Measurements from ENCODE around the gene C15orf62.
A peak's percentile ranks its signal among the peaks of the same experiment; 100 is the strongest.

C15orf62 gene

DNA sequence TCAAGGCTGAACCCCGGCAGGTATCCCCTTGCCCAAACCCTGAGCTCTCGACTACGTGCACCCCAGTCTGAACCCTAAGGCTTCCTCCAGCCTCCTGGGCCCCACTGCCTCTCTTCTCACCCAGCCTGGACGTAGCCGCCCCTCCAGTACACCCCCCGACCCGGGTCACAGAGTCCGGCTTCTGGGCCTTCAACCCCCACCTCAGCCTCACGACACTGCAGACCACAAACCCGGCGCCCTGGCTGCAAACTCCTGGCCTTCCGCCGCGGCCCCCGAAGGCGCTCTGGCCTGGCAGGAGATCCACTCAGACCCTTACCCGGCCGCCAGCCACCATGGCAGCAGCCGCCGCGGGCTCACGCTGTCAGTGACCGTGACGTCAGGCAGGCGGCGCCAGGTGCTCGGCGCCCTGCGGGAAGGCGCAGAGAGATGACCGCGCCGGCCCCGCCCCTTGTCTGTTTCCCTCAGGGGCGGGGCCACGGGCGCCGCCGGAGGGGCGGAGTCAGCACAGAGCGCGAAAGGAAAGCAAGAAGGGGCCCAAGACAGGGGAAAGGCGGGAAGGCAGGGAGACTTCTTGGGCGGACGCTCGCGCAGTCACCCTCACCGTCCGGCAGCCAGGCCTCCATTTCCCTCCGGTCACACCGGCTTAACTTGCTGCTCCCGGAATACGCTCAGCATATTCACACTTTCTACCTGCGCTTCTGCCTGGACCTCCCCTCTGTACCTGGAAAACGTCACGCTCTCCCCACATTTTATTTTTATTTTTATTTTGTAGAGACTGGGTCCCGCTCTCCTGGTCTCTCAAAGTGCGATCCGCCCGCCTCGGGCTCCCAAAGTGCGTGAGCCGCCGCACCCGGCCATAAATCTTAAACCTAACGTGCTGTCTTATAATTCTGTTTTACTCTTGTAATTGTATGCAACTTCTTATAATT is 14.6 kb upstream of the C15orf62 start, which contains the start of gene RMDN3:
Gene RMDN3 (minus strand): TSS at position 372 of the 929 bp plus-strand sequence. CDS start 471 bp downstream, outside the sequence.
- 8 to 9% methylated on average over 66 of the region's 66 CpGs for WGBS, 2 experiments

DNA sequence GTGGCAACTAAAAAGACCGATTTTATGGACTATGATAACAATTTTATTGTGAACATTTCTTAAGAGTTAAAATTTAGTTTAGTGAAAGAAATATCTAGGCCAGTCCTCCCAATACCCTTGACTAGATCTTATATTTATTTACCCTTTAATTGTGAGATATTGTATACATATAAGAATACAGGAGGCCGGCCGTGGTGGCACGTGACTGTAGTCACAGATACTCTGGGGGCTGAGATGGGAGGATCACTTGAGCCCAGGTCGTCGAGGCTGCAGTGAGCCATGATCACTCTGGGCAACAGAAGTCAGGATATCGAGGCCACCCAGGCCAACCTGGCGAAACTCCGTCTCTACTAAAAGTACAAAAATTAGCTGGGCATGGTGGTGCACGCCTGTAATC is 14.0 kb upstream of the C15orf62 start:
- 91% methylated on average over 9 to 10 of the region's 10 CpGs for WGBS, 2 experiments
- H3K4me3 ChIP-seq (ENCODE audit: insufficient read depth, low read depth, low read length) = peak overlapping the region; percentile 95
- no peaks in the 10 kb centered on the region for H3K4me1 ChIP-seq (ENCODE audit: control insufficient read depth, insufficient read depth, low read length)
- H3K27me3 ChIP-seq (ENCODE audit: control insufficient read depth, insufficient read depth, low read length, poor library complexity, severe bottlenecking) = no peaks in the 10 kb centered on the region
- H3K9me3 ChIP-seq (ENCODE audit: control insufficient read depth, low read length) = no peaks in the 10 kb centered on the region
- H3K27ac ChIP-seq (ENCODE audit: insufficient read depth, low read depth, low read length, poor library complexity, severe bottlenecking) = no peak overlapping the region
- no peaks in the 10 kb centered on the region for H3K36me3 ChIP-seq (ENCODE audit: control insufficient read depth, insufficient read depth, low read length)

More for the DNA sequence above, 14.6 kb upstream of the C15orf62 start, which contains the start of gene RMDN3:
- H3K4me3 ChIP-seq (ENCODE audit: insufficient read depth, low read depth, low read length) = peak within 1 kb of the TSS; percentile 95
- H3K27ac ChIP-seq (ENCODE audit: insufficient read depth, low read depth, low read length, poor library complexity, severe bottlenecking) = peak within 1 kb of the TSS; percentile 79
- H3K9me3 ChIP-seq (ENCODE audit: control insufficient read depth, low read length) = no peaks in the 10 kb centered on the region
- H3K4me1 ChIP-seq (ENCODE audit: control insufficient read depth, insufficient read depth, low read length) = no peaks in the 10 kb centered on the region
- no peaks in the 10 kb centered on the region for H3K36me3 ChIP-seq (ENCODE audit: control insufficient read depth, insufficient read depth, low read length)
- no peaks in the 10 kb centered on the region for H3K27me3 ChIP-seq (ENCODE audit: control insufficient read depth, insufficient read depth, low read length, poor library complexity, severe bottlenecking)

DNA sequence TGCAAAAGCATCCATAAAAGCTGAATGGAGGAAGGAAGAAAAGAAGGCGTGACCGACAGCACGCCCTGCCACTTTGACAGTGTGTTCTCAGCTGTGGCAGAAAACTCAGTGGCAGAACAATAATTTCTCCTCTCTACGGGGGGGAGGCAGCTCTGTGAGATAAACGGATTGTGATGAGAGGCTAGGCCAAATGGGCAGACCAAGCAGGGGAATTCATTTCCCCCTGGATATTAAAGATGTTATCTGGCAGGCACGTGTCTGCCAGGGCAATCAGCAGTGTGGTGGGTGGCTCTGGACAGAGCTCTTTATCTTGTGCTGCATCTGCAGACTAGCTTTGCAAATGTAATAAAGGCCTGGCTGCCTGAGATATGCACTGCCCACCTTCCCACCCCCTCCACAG is 12.8 kb upstream of the C15orf62 start:
- Histone ChIP-seq H3K27ac (ENCODE audit: insufficient read depth, low read depth, low read length, poor library complexity, severe bottlenecking) (no peak overlapping the region), H3K4me3 (ENCODE audit: insufficient read depth, low read depth, low read length) (no peak overlapping the region)
- 91 to 93% methylated on average over 6 of the region's 6 CpGs for WGBS, 2 experiments

DNA sequence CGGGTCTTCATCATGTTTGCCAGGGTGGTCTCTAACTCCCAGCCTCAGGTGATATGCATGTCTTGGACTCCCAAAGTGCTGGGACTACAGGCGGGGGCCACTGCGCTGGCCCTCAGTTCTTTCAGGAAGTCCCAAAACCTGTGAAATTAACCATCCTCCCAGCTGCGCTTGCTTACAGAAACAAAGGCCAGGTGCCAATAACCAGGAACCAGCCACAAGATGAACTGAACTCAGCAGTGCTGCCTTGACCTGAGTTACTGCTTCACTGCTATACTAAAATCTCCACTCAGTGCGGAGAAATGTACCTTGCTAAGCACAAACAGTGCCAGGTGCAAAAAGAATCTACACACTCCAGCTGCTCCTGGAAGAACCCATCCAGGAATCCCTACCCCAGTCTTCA is 9.8 kb upstream of the C15orf62 start:
- H3K36me3 ChIP-seq (ENCODE audit: control insufficient read depth, insufficient read depth, low read length) = no peaks in the 10 kb centered on the region
- 95% methylated on average over 5 of the region's 5 CpGs for WGBS, 2 experiments

More for the DNA sequence above, 12.8 kb upstream of the C15orf62 start:
- Histone ChIP-seq H3K4me1 (ENCODE audit: control insufficient read depth, insufficient read depth, low read length) (no peaks in the 10 kb centered on the region), H3K36me3 (ENCODE audit: control insufficient read depth, insufficient read depth, low read length) (no peaks in the 10 kb centered on the region), H3K27me3 (ENCODE audit: control insufficient read depth, insufficient read depth, low read length, poor library complexity, severe bottlenecking) (no peaks in the 10 kb centered on the region), H3K9me3 (ENCODE audit: control insufficient read depth, low read length) (no peaks in the 10 kb centered on the region)

DNA sequence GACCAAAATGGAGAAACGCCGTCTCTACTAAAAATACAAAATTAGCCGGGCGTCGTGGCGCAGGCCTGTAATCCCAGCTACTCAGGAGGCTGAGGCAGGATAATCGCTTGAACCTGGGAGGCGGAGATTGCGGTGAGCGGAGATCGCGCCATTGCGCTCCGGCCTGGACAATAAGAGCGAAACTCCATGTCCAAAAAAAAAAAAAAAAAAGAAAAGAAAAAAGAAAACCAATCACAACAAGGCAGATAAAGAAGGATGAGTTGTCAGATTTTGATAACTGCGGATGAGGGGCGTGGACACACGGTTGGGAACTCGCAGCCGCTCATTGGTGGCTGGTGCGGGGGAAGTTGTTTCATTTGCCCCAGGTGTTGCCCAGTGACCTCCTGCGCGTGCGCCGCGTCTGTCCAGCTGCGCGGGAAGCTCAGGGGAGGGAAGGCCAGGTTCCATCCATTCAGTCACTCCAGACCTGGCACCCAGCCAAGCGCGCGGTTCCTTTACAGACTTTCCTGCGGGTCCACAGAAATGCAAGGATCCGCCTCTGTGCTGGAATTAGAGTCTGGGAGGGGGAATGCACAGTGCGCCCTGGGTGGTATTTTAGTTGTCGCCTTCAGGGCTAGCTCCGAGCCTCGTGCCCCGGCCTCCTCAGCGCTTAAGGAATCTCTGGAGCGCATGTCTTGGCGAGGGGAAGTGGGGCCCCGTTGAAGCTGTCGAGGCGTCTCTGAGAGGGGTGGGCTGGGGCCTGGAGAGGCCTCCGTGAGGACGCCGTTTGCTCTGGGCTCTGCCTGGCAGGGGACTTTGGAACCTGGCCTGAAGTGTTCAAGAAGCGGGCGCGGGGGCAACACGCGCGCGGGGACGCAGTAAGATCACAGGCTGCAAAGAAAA is 6.6 kb upstream of the C15orf62 start:
- peaks cover 30% of the 10 kb centered on the region for H3K27me3 ChIP-seq (ENCODE audit: control insufficient read depth, insufficient read depth, low read length, poor library complexity, severe bottlenecking)
- H3K36me3 ChIP-seq (ENCODE audit: control insufficient read depth, insufficient read depth, low read length) = no peaks in the 10 kb centered on the region
- WGBS, 2 experiments = 66% methylated on average over 55 of the region's 55 CpGs
- peaks cover 18% of the 10 kb centered on the region for H3K4me1 ChIP-seq (ENCODE audit: control insufficient read depth, insufficient read depth, low read length)
- no peak overlapping the region for H3K27ac ChIP-seq (ENCODE audit: insufficient read depth, low read depth, low read length, poor library complexity, severe bottlenecking)
- no peaks in the 10 kb centered on the region for H3K9me3 ChIP-seq (ENCODE audit: control insufficient read depth, low read length)
- H3K4me3 ChIP-seq (ENCODE audit: insufficient read depth, low read depth, low read length) = peak overlapping the region; percentile 47

More for the DNA sequence above, 9.8 kb upstream of the C15orf62 start:
- Histone ChIP-seq H3K27ac (ENCODE audit: insufficient read depth, low read depth, low read length, poor library complexity, severe bottlenecking) (no peak overlapping the region), H3K9me3 (ENCODE audit: control insufficient read depth, low read length) (no peaks in the 10 kb centered on the region), H3K4me3 (ENCODE audit: insufficient read depth, low read depth, low read length) (no peak overlapping the region), H3K27me3 (ENCODE audit: control insufficient read depth, insufficient read depth, low read length, poor library complexity, severe bottlenecking) (peaks cover 26% of the 10 kb centered on the region), H3K4me1 (ENCODE audit: control insufficient read depth, insufficient read depth, low read length) (peaks cover 3% of the 10 kb centered on the region)

DNA sequence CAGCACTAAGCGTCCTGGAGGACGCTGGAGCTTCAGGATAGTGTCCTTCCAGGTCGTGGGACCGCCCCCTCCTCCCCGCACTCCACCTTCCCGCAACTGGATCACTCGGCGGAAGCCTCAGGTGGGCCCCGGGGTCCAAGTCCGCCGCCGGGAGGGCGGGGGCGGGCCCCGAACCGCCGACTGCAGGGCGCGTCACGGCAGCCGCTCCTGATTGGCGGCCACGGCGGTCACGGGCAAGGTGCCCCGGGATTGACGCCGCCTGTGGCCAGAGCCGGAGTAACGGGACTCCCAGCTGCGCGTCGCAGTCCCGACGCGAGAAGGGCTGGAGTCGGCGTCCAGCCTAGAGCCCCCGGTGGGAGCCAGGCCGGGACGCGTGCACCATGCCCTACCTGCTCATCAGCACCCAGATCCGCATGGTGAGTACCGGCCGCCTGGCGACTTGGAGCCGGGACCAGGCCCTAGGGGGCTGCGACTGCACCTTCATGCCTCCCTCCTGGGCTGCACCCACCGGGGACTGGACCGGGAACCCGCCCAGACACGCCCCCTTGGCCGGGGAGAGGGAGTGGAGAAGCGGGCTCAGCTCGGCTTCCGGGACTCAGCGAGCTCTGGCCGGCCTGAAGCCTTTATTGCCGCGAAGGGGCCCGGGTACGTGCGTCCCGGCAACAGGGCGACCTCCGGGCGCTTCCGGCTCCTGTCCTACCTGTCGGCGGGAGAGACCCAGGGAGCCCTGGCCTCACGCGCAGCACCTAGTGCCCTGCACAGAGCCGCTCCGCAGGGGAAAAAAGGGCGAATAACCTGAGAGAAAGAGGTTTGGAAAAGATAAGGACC is 5.8 kb upstream of the C15orf62 start, which contains the start of gene GCHFR:
Gene GCHFR (plus strand): TSS at position 268 of the 828 bp plus-strand sequence. CDS start 113 bp downstream, at position 381.
- H3K4me1 ChIP-seq (ENCODE audit: control insufficient read depth, insufficient read depth, low read length) = peaks cover 18% of the 10 kb centered on the region

DNA sequence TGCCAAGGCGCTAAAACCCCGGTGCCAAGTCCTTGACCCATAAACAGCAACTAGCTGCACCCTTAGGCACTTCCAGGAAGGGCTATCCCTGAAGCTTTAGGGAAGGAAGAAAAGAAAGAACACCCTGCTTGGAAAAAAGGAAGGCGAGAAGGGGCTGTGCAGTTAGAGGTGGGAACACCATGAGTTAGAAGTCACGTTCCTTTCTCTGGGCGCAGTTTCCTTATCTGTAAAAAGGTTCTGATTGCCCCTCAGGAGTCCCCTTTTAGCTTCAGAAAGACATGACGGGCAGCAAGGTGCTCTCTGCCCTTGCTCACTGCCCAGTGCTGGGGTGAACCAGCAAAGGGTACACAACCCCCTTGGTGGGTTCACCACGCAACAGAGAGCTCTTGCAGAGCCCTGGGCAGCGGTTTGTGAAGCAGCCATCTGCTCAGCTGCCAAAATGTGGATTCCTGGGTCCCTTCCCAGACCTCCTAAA is 5.1 kb upstream of the C15orf62 start:
- Histone ChIP-seq H3K4me3 (ENCODE audit: insufficient read depth, low read depth, low read length) (peak overlapping the region; percentile 47), H3K4me1 (ENCODE audit: control insufficient read depth, insufficient read depth, low read length) (peaks cover 18% of the 10 kb centered on the region), H3K36me3 (ENCODE audit: control insufficient read depth, insufficient read depth, low read length) (no peaks in the 10 kb centered on the region), H3K27me3 (ENCODE audit: control insufficient read depth, insufficient read depth, low read length, poor library complexity, severe bottlenecking) (peaks cover 30% of the 10 kb centered on the region), H3K9me3 (ENCODE audit: control insufficient read depth, low read length) (no peaks in the 10 kb centered on the region), H3K27ac (ENCODE audit: insufficient read depth, low read depth, low read length, poor library complexity, severe bottlenecking) (no peak overlapping the region)
- 49 to 55% methylated on average over 8 of the region's 8 CpGs for WGBS, 2 experiments

More for the DNA sequence above, 5.8 kb upstream of the C15orf62 start, which contains the start of gene GCHFR:
- Histone ChIP-seq H3K27ac (ENCODE audit: insufficient read depth, low read depth, low read length, poor library complexity, severe bottlenecking) (no peak within 1 kb of the TSS), H3K9me3 (ENCODE audit: control insufficient read depth, low read length) (no peaks in the 10 kb centered on the region), H3K36me3 (ENCODE audit: control insufficient read depth, insufficient read depth, low read length) (no peaks in the 10 kb centered on the region), H3K27me3 (ENCODE audit: control insufficient read depth, insufficient read depth, low read length, poor library complexity, severe bottlenecking) (peaks cover 30% of the 10 kb centered on the region), H3K4me3 (ENCODE audit: insufficient read depth, low read depth, low read length) (peak within 1 kb of the TSS; percentile 47)
- 1% methylated on average over 75 of the region's 75 CpGs for WGBS, 2 experiments

DNA sequence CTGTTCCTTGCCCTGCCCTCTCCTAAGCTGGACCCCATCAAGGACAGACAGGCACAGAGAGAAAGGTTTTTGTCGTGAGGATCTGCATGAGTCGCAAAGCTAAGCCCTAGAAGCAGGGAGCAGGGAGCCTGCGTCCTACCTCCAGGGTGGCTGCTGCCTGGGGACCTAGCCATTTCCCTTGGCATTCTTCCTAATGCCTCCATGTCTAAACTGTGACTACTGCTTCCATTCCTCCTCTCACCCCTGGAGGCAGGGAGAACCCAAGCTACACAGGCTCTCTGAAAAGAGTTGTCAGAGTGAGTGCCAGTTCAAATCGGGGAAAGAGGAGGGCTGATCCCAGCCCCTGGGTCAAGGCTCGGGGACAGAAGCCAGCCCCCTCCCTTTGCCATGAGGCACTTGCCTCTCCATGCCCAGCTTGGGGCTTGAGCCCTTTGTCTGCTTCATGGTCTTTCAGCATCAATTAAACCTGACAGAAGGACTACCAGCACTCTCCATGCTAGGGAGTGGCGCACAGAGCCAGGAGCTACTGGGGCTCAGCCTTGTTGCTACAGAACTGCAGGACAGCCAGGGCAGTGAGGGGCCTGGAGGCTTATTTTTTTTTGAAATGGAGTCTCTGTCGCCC is 3.5 kb upstream of the C15orf62 start:
- peaks cover 18% of the 10 kb centered on the region for H3K4me1 ChIP-seq (ENCODE audit: control insufficient read depth, insufficient read depth, low read length)
- H3K36me3 ChIP-seq (ENCODE audit: control insufficient read depth, insufficient read depth, low read length) = no peaks in the 10 kb centered on the region
- H3K4me3 ChIP-seq (ENCODE audit: insufficient read depth, low read depth, low read length) = no peak overlapping the region
- H3K9me3 ChIP-seq (ENCODE audit: control insufficient read depth, low read length) = no peaks in the 10 kb centered on the region
- 70 to 73% methylated on average over 7 of the region's 7 CpGs for WGBS, 2 experiments
- H3K27ac ChIP-seq (ENCODE audit: insufficient read depth, low read depth, low read length, poor library complexity, severe bottlenecking) = no peak overlapping the region
- peaks cover 30% of the 10 kb centered on the region for H3K27me3 ChIP-seq (ENCODE audit: control insufficient read depth, insufficient read depth, low read length, poor library complexity, severe bottlenecking)

Measured in ectodermal cell (in vitro differentiated cells).